Esophagus squamous epithelium (tissue), 4 donors: Measurements from ENCODE around the gene OR8B4.

Experiments used
- POLR2A ChIP-seq, 4 donors: fragments of 450-650 bp; IDR thresholded peaks; one replicate each; pipeline ENCODE4 v1.6.1; 2017; ENCODE audit warnings: antibody characterized with exemption in 4 of 4, mild to moderate bottlenecking in 4 of 4, moderate library complexity in 3 of 4
- TF ChIP-seq, protein P1 (sequence below), 6 experiments: fragments of 450-650 bp in 4 of 6; fragments of 200-600 bp in 2 of 6; sonication (generic) in 2 of 6; IDR thresholded peaks; one replicate each; pipeline ENCODE4 v1.5.1; 2016 to 2019; ENCODE audit warnings: antibody characterized with exemption in 6 of 6, mild to moderate bottlenecking in 4 of 6, moderate library complexity in 4 of 6

DNA sequence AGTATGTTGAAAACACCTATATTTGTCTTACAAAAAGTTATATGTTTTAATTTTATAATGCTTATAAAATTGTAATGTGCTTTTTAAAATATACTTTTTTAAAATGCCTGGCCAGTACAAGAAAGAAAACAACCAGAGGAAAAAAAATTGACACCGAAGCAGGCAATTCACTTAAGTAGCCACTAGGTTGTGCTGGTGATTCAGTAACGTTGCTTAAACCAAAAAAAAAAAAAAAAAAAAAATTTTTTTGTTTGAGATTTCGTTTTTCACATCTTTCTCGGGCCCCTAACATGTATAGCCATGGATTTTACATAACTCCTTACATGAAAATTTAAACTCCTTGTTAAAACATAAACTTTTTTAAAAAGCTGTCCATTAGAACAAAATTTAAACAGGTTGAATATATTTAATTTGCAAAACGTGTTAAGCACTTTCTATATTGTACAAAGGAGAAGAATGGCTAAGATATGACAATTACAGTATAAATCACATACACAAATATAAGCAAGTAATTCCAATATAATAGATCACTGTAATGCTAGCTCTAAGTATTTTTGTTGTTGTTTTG is 9.2 kb downstream of the OR8B4 start:
- TF ChIP-seq, protein P1, sequence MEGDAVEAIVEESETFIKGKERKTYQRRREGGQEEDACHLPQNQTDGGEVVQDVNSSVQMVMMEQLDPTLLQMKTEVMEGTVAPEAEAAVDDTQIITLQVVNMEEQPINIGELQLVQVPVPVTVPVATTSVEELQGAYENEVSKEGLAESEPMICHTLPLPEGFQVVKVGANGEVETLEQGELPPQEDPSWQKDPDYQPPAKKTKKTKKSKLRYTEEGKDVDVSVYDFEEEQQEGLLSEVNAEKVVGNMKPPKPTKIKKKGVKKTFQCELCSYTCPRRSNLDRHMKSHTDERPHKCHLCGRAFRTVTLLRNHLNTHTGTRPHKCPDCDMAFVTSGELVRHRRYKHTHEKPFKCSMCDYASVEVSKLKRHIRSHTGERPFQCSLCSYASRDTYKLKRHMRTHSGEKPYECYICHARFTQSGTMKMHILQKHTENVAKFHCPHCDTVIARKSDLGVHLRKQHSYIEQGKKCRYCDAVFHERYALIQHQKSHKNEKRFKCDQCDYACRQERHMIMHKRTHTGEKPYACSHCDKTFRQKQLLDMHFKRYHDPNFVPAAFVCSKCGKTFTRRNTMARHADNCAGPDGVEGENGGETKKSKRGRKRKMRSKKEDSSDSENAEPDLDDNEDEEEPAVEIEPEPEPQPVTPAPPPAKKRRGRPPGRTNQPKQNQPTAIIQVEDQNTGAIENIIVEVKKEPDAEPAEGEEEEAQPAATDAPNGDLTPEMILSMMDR (IDR thresholded peaks at IDR 0.05) = peak in 4 of 6 experiments; percentile 35 to 72 (median 50)
- TF ChIP-seq POLR2A (IDR thresholded peaks at IDR 0.05) = no peak
